Fibroblast of the aortic adventitia (primary cell): ENCODE measurements around the gene PSD4. TPM values are rescaled to one million over a fixed set of nuclear protein-coding genes. Genes with fewer than 3 reads are reported as not detected.

ENCODE experiments used
- DNase-seq: peaks from one replicate; pipeline ENCODE4 v3.0.0-alpha.2; 2010; ENCODE audit warnings: low read depth
- H3K4me3 ChIP-seq: 2 replicates; pipeline ENCODE4 v1.5.1; 2011; ENCODE audit warnings: low read depth, mild to moderate bottlenecking, control low read depth, low read length, moderate library complexity
- total RNA-seq: library from RNA; depleted of rRNA; stranded (reverse); fragments of >200 nt; gene quantifications from 2 replicates; pipeline ENCODE4 v1.2.3, GENCODE V29; 2012; ENCODE audit warnings: low replicate concordance
- TF ChIP-seq, protein P1 (sequence below): IDR thresholded peaks from 2 replicates; pipeline ENCODE4 v1.5.1; 2011; ENCODE audit warnings: mild to moderate bottlenecking, low read length, control low read depth, inconsistent platforms; ENCODE audit not compliant: insufficient read depth

Gene PSD4
- total RNA-seq, 1 donor = 5.1 TPM

DNA sequence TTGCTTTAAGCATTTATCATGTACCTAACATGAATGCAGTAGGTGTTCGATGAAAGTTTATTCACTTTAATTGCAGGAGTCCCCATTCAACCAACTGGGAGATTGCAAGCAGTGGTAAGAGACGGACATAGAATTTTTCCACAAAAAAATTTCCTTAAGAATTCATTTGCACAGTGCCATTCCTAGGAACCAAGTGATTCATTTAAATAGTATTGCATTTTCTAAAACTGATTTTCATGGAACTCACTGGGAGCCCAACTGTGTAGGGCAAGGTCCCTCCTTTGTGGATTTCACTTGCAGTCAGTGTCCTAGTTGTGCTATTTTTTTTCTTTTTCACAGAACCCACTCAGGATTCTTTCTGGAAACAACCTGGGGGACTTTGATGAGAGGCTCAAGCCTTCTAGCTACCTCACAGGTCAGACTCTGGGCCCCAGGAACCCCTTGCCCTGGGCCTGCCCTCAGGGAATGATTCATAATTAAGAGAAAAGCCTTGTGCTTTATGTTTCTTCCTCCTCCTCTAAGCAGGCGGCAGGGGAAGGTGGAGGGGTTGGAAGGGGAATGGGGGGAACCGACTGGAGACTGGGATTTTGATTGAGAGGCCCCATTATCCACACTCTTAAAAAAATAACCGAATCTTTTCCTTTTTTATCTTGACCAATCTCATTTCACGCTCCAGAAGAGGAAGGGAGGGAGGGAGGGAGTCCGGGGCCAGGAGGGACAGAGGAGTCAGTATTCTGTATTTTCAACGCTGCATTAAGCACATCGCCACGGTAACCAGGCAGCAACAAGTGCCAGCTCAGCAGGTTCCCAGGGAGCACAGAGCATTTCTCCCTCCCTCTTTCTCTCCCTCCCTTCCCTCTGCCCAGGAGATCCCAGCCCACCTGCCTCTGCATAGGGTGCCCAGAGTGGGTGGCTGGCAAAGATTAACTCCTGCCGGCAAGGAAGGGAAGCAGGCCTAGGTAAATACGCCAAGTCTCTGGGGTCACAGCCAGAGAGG is 51.8 kb downstream of the PSD4 start:
- no peak overlapping the region for H3K4me3 ChIP-seq
- DNase-seq = no peak
- TF ChIP-seq, protein P1, sequence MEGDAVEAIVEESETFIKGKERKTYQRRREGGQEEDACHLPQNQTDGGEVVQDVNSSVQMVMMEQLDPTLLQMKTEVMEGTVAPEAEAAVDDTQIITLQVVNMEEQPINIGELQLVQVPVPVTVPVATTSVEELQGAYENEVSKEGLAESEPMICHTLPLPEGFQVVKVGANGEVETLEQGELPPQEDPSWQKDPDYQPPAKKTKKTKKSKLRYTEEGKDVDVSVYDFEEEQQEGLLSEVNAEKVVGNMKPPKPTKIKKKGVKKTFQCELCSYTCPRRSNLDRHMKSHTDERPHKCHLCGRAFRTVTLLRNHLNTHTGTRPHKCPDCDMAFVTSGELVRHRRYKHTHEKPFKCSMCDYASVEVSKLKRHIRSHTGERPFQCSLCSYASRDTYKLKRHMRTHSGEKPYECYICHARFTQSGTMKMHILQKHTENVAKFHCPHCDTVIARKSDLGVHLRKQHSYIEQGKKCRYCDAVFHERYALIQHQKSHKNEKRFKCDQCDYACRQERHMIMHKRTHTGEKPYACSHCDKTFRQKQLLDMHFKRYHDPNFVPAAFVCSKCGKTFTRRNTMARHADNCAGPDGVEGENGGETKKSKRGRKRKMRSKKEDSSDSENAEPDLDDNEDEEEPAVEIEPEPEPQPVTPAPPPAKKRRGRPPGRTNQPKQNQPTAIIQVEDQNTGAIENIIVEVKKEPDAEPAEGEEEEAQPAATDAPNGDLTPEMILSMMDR = no peak

DNA sequence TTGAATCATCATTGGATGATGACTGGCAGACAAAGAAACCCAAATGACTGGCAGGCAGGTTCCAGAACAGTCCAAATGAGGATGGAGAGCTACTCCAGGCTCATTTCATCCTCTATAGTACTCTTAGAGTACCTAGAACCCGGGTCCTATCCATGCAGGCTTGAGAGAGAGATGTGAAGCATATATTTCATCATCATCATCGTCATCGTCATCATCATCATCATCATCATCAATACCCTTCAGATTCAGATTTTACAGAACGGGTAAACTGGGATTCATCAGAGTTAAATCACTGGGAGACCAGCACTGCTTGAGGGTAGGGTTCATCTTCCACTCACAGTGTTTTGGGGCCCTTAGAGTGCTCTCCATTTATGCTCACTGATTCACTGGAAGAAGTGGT is 52.7 kb downstream of the PSD4 start:
- no peak overlapping the region for H3K4me3 ChIP-seq
- no peak for DNase-seq
- TF ChIP-seq, protein P1 = no peak

DNA sequence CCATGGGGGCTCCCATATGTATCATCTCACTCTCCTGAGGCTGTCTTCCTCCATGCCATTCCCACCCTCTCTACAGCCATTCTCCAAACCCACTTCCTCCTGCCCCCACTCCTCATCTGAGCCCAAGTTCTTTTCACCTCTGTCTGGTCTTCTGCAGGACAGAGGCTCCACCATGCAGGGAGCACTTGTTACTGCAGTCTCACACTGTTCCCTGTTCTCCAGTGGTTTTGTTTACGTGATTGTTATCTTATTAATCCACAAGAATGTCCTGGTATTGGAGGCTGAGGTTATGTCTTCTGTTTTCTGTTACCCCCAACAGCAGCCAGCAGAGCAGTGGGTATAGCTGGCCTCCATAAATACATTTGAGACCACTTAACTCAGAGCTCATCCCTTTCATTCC is 53.5 kb downstream of the PSD4 start:
- TF ChIP-seq, protein P1 = no peak
- no peak for DNase-seq

DNA sequence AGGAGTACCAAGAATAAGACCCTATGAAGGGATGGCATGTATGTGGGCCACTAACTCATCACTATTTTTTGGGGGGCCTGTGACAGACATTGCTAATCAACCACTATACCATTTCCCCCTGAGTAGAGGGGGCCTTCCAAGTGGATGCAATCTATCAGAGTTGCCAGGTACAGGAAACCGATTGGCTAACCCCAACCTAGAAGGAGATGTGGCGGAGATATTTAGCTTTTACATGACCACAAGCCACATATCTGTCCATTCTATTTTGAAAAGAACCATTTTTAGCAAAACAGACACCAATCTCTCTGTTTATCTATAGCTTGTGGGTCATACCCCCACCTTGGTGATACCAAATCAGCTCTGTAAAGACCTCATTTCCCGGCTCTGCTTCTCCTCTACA is 53.9 kb downstream of the PSD4 start:
- DNase-seq = no peak
- no peak overlapping the region for H3K4me3 ChIP-seq
- TF ChIP-seq, protein P1 = no peak

More for the DNA sequence above, 53.5 kb downstream of the PSD4 start:
- H3K4me3 ChIP-seq = no peak overlapping the region

DNA sequence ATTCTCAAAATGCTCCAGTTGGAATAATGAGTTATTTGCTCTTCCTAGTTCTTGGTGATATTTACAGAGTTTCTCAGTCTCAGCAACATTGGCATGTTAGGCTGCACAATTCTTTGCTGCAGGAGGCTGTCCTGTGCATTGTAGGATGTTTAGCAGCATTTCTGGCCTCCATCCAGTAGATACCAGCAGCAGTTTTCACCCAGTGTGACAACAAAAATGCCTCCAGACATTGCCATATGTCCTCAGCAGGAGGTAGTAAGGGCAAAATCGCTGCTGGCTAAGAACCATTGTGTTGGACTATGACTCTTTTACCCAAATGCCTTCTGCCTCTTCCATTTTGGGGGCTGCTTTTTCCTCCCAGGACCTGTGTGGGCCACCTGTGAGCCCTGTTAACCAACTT is 54.6 kb downstream of the PSD4 start:
- no peak for DNase-seq
- TF ChIP-seq, protein P1 = no peak
- no peak overlapping the region for H3K4me3 ChIP-seq

DNA sequence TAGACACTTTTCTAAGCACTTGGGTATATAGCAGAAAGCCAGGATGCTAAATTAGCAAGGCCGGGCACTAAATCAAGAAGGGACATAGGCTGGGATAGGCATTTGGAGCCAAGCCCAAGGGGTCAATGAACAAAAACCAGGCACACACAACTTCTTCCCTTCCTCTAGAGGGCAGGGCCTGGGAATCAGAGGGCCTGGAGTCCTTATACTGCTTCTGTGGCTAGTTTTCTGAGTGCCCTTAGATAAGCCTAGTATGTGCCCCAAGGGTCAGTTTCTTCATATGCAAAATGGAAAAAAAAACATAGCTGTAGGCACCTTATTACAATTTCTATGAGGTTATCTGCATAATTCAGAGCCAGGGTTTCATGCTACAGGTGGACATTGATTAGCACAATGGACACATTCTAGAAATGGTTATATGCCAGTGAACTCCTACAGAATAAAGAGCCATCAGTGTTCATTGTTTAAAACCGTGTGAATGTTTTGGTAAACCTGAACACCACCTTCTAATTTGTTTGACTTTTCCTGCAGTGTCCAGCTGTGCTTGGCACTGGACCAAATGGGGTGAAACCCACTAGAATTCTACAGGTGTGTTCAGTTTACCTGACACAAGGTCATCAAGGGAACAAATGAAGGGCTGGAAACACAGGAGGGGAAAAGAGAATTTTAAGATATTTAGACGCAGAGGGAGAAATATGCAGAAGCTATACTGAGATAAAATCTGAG is 55.4 kb downstream of the PSD4 start:
- no peak overlapping the region for H3K4me3 ChIP-seq
- no peak for DNase-seq
- TF ChIP-seq, protein P1 = peak; percentile 2
